NT2/D1 (cell line): Measurements from ENCODE around the gene KDM2B.

ENCODE experiments used
- DNase-seq: peaks from one replicate; pipeline ENCODE4 v3.0.0-alpha.2; 2011; ENCODE audit warnings: low read depth, low spot score
- H3K27me3 ChIP-seq: 2 replicates; pipeline ENCODE4 v1.6.0; 2011; ENCODE audit warnings: mild to moderate bottlenecking; ENCODE audit not compliant: insufficient read length, insufficient read depth
- H3K36me3 ChIP-seq: 2 replicates; pipeline ENCODE4 v1.6.1; 2011; ENCODE audit warnings: mild to moderate bottlenecking, low read length, mixed read lengths; ENCODE audit not compliant: insufficient read depth, insufficient read length
- H3K4me1 ChIP-seq: 2 replicates; pipeline ENCODE4 v1.5.1; 2011; ENCODE audit not compliant: insufficient read depth, insufficient read length
- H3K4me3 ChIP-seq: 2 replicates; pipeline ENCODE4 v1.5.1; 2011; ENCODE audit warnings: low read depth; ENCODE audit not compliant: insufficient read length
- H3K9ac ChIP-seq: 2 replicates; pipeline ENCODE4 v1.6.0; 2011; ENCODE audit warnings: low read depth; ENCODE audit not compliant: insufficient read length
- H3K9me3 ChIP-seq: 2 replicates; pipeline ENCODE4 v1.5.1; 2011; ENCODE audit warnings: mild to moderate bottlenecking, low read length; ENCODE audit not compliant: insufficient read depth
- SUZ12 ChIP-seq: IDR thresholded peaks from 2 replicates; pipeline ENCODE4 v1.6.1; 2011; ENCODE audit not compliant: insufficient read length, insufficient read depth; ENCODE audit errors: extremely low read depth
- YY1 ChIP-seq: IDR thresholded peaks from 2 replicates; pipeline ENCODE4 v1.6.1; 2011; ENCODE audit not compliant: insufficient read length, insufficient read depth
- ZNF274 ChIP-seq: IDR thresholded peaks from 2 replicates; pipeline ENCODE4 v1.6.1; 2011; ENCODE audit warnings: mild to moderate bottlenecking, low read depth, low read length

KDM2B gene

GRCh38 chr12:121570467-121571283 lies 10.1 kb downstream of the KDM2B start:
- H3K9ac ChIP-seq = no peak overlapping the region
- no peak overlapping the region for H3K4me3 ChIP-seq
- TF ChIP-seq ZNF274 (no peak), SUZ12 (no peak), YY1 (no peak)
- DNase-seq = no peak
- H3K36me3 ChIP-seq = peaks cover 58% of the 10 kb centered on the region
- no peaks in the 10 kb centered on the region for H3K9me3 ChIP-seq
- H3K27me3 ChIP-seq = no peaks in the 10 kb centered on the region
- H3K4me1 ChIP-seq = peaks cover 8% of the 10 kb centered on the region

- DNase-seq = no peak
- Histone ChIP-seq H3K9me3 (no peaks in the 10 kb centered on the region), H3K4me3 (no peak overlapping the region), H3K27me3 (no peaks in the 10 kb centered on the region), H3K4me1 (peaks cover 2% of the 10 kb centered on the region), H3K9ac (no peak overlapping the region), H3K36me3 (peaks cover 46% of the 10 kb centered on the region)
- TF ChIP-seq ZNF274 (no peak), YY1 (no peak), SUZ12 (no peak)
These were observed 11.7 kb downstream of the KDM2B start for GRCh38 chr12:121568971-121569751.

GRCh38 chr12:121568518-121568917 lies 12.3 kb downstream of the KDM2B start:
- Histone ChIP-seq H3K36me3 (peaks cover 41% of the 10 kb centered on the region), H3K4me1 (no peaks in the 10 kb centered on the region), H3K27me3 (no peaks in the 10 kb centered on the region), H3K9me3 (no peaks in the 10 kb centered on the region), H3K9ac (no peak overlapping the region), H3K4me3 (no peak overlapping the region)
- no peak for TF ChIP-seq ZNF274
- TF ChIP-seq SUZ12 = no peak
- TF ChIP-seq YY1 = no peak
- DNase-seq = no peak

- no peak for TF ChIP-seq ZNF274
- TF ChIP-seq SUZ12 = no peak
- TF ChIP-seq YY1 = no peak
- Histone ChIP-seq H3K4me1 (peaks cover 8% of the 10 kb centered on the region), H3K9ac (no peak overlapping the region), H3K9me3 (no peaks in the 10 kb centered on the region), H3K36me3 (peaks cover 27% of the 10 kb centered on the region), H3K4me3 (no peak overlapping the region), H3K27me3 (no peaks in the 10 kb centered on the region)
- DNase-seq = no peak
These were observed 15.7 kb downstream of the KDM2B start for GRCh38 chr12:121565076-121565475.

GRCh38 chr12:121562488-121562887 lies 18.3 kb downstream of the KDM2B start:
- Histone ChIP-seq H3K9ac (no peak overlapping the region), H3K9me3 (no peaks in the 10 kb centered on the region), H3K4me3 (no peak overlapping the region), H3K4me1 (peaks cover 8% of the 10 kb centered on the region), H3K27me3 (no peaks in the 10 kb centered on the region), H3K36me3 (peaks cover 30% of the 10 kb centered on the region)
- no peak for TF ChIP-seq YY1
- TF ChIP-seq ZNF274 = no peak
- no peak for TF ChIP-seq SUZ12
- no peak for DNase-seq

- H3K4me1 ChIP-seq = peaks cover 8% of the 10 kb centered on the region
- H3K27me3 ChIP-seq = no peaks in the 10 kb centered on the region
- peaks cover 30% of the 10 kb centered on the region for H3K36me3 ChIP-seq
- TF ChIP-seq SUZ12 = no peak
- TF ChIP-seq ZNF274 = no peak
- TF ChIP-seq YY1 = no peak
- no peaks in the 10 kb centered on the region for H3K9me3 ChIP-seq
- H3K4me3 ChIP-seq = no peak overlapping the region
- DNase-seq = no peak
- H3K9ac ChIP-seq = no peak overlapping the region
These were observed 19.8 kb downstream of the KDM2B start for GRCh38 chr12:121561009-121561395.

GRCh38 chr12:121560392-121561008 lies 20.3 kb downstream of the KDM2B start:
- Histone ChIP-seq H3K36me3 (peaks cover 30% of the 10 kb centered on the region), H3K4me1 (peaks cover 8% of the 10 kb centered on the region), H3K9me3 (no peaks in the 10 kb centered on the region), H3K9ac (no peak overlapping the region), H3K27me3 (no peaks in the 10 kb centered on the region), H3K4me3 (no peak overlapping the region)
- TF ChIP-seq ZNF274 = no peak
- TF ChIP-seq SUZ12 = no peak
- no peak for TF ChIP-seq YY1
- DNase-seq = no peak
